Fibroblast of skin of right quadriceps (primary cell): Measurements from ENCODE around the gene EIF4EBP2.

Source experiments
- DNase-seq: peaks from one replicate; pipeline ENCODE4 v3.0.0-alpha.2; 2013

The EIF4EBP2 gene

DNA sequence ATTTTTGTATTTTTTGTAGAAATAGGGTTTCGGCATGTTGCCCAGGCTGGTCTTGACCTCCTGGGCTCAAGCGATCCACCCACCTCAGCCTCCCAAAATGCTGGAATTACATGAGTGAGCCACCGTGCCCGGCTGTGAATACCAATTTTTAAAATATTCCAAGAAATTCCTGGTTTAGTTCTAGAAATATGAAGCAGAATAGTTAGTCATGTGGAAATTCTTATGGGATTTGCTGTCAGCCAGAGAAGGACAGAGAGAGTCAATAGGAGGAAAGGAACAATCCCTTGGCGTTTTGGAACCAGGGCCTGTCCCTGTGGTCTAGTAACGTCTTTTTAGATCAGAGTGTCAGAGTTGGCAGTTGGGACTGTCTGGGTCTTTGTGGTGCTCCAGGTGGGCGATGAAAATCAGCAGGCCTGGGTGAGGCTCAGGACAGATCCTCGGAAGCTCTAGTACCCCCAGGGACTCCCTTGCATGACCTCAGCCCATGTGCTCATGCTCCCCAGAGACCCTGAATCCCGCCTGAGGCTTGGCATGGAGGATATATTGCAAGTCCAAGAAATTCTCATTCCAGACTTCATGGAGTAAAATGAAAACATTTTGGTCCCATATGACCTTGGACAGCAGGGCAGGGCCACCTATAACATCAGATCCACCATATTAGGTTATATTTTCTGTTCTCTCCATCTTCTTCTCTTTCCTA is 29.8 kb downstream of the EIF4EBP2 start:
- peak; percentile 39 for DNase-seq

DNA sequence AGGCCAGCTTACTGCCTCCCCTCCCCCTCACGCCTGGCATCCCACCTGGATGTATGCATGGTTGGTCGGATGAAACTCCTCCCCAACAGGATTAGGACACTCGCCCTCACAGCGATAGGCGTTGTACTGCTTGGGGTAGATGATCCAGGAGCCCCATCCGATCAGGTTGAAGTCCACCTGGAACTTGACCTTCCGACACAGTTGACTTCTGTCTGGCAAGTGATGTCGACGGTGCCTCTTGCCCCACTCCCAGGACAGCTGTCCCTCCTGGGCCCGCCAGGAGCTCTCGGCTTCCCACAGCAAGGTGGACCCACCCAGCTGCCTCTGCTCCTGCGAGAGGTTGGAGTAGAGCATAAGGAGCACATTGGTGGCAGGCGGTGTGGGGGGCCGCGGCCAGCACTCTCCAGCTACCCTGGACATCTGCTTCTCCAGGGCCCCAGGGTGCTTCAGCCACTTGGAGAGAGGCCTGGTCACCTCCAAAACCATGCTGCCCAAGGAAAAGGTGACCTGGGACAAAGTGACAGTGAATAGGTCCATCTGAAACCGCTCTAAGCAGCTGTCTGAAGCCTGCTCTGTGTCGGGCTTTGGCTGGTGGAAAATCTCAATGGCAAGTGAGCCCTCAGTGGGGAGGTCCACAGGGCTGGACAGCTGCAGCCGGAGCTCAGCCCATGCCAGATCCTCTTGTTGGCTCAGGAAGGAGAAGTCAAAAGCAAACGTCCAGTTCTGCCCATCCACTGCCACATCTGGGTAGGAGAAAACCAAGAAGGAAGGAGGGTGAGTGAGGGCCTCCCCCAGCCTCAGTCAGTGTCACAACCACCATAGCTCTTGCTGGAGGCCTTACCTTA is 31.5 kb downstream of the EIF4EBP2 start:
- no peak for DNase-seq

DNA sequence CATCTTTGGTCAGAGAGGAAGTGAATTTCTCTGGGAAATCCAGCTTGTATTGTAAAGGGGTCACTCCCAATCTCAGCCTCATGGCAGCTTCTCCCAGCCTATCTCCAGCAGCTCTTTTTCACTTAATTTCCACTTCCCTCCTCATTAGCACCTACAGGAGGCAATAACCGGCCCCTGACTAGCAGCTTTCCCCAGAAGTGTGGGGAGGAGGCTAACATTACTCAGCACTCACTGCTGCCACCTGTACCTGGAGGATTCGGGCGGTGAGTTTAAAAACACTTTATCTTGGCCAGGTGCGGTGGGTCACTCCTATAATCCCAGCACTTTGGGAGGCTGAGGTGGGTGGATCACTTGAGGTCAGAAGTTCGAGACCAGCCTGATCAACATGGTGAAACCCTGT is 33.8 kb downstream of the EIF4EBP2 start:
- DNase-seq, result no peak

DNA sequence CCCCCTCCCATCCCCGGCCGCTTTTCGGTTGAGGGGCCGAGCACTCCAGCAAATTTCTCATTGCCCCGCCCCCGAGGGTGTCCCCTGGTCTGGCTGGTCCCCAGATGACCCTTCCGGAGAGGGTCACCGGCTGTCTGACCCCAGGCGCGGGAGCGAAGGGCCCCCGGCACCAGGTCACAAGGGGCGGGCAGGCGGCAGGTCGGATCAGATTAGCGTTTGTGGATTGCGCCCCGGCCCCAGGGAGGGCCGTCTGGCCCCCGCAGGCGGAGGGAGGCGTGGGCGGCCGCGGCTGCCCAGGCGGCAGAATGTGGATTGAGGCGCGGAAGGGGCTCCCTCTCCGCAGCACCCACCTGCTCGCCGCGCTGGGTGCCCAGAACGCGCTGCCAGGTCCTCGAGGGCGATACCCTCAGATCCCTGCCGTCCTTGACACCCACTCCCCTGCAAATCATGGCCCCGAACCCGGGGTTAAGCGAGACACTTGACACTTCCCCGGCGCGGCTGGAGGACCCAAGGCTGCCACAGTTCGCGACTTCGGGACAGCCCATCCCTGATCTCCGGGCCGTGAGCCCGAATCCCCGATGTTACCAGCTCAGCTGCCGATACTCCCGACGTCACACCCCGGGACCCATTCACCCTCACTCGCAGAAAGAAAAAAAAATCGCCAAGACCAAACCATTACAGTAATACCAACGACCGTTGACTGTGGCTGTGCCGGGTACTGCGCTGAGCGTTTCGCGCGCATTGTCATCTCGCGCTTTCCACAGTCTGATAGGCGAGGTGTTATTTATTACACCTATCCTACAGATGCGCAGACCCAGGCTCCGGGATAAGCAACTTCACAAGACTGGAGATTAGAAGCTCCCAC is 36.6 kb downstream of the EIF4EBP2 start:
- no peak for DNase-seq

DNA sequence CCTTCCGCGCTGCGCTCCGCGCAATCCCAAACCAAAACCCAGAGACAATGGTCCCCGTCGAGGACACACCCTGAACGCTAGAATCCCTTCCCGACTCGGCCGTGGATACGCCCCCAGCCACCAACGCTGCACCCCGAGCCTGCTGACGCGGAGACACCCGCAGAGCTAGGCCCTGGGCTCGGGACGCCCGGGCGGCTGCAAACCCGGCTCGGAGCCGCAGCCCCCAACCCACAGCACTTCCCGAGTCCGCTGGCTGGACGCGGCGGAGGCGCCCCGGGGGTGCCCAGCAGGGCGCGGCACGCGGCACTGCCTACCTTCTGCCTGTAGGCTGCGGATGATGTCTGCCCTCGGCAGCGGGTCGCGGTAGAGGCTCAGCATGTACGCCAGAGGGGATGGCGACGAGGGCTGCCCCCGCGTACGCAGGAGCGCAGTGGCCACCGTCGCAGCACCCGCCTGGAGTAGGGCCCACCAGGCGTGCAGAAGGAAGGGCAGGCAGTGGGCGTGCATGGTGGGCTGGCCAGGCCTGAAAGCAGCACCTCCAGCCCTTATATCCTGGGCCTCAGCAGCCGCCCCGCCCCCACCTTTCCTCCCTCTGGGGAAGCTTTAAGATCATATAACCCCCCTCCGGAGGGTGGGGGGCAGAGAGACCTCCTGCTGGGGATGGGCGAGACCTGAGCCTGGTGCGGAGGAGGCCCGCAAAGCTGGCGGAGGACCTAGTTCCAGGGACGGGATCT is 37.4 kb downstream of the EIF4EBP2 start, which contains the start of gene NODAL:
Gene NODAL, minus strand, starts transcription at position 521 of the 734 bp plus-strand sequence. Its CDS starts 14 bp downstream, at position 507.
- no peak for DNase-seq

GRCh38 chr10:70441895-70442309 is 38.0 kb downstream of the EIF4EBP2 start:
- DNase-seq, result no peak

- no peak for DNase-seq
Measured at GRCh38 chr10:70442332-70442988, 38.5 kb downstream of the EIF4EBP2 start.

GRCh38 chr10:70444744-70445143 is 40.8 kb downstream of the EIF4EBP2 start:
- no peak for DNase-seq

DNA sequence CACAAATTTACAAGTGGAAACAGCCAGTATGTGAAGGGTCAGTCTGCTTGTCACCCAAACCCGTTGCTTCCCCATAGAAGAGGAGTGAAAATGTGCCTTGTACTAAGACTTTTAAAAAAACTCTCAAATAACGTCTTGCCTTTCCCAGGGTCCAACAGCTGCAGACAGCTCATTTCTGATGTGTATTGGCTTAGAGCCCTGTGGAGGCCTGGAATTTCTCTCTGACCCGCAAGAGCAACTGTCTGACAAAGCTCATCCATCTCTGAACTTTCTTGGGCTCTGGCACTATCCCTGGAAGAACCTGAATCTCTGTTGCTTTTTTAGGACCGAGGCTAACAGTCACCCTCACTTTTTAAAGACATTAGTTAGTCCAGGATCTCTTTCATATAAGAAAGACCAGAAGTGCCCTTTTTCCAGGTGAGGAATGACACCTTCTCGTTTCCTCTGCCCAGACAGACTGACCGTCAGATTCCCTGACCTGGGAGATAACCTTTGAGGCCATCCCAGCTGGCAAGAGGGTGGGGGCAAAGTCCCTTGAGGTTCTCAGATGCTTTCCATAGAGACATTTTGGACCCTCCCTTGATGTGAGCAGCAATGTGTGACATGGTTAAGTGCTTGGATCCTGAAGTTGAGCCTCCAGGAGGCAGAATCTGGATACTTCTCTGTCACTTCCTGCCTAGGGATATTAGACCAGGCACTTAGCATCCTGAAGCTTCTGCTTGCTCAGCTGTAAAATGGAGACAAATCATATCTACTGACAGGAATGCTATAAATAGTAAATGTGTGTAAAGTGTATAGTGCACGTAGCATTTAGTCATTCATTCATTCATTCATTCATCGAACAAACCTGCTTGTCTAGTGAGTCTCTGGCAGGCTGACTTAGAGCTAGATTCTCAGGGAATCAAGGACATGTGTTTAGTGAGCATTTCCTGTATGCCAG is 42.0 kb downstream of the EIF4EBP2 start:
- peak; percentile 37 for DNase-seq

- no peak for DNase-seq
Measured at GRCh38 chr10:70448236-70448635, 44.3 kb downstream of the EIF4EBP2 start.

DNA sequence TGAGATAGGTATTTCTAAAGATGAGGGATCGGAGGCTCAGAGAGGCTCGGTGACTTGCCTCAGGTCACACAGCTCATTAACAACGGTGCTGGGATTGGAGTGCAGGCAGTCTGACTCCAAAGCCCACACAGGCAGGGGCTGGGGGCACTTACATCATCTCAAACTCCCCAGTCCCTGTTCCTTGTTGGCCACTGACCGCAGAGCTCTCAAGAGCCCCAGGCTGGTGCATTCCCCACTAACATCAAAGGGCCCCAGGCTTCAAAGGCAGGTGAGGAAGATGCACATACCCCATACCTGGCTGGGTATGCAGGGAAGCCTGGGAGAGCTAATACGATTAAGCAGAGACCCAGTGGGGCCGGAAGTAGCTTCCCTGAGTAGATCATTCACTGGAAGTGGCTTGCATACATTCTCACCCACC is 51.3 kb downstream of the EIF4EBP2 start:
- no peak for DNase-seq

GRCh38 chr10:70456164-70456563 is 52.2 kb downstream of the EIF4EBP2 start:
- no peak for DNase-seq

- DNase-seq, result no peak
Measured at GRCh38 chr10:70457759-70458305, 53.9 kb downstream of the EIF4EBP2 start.

DNA sequence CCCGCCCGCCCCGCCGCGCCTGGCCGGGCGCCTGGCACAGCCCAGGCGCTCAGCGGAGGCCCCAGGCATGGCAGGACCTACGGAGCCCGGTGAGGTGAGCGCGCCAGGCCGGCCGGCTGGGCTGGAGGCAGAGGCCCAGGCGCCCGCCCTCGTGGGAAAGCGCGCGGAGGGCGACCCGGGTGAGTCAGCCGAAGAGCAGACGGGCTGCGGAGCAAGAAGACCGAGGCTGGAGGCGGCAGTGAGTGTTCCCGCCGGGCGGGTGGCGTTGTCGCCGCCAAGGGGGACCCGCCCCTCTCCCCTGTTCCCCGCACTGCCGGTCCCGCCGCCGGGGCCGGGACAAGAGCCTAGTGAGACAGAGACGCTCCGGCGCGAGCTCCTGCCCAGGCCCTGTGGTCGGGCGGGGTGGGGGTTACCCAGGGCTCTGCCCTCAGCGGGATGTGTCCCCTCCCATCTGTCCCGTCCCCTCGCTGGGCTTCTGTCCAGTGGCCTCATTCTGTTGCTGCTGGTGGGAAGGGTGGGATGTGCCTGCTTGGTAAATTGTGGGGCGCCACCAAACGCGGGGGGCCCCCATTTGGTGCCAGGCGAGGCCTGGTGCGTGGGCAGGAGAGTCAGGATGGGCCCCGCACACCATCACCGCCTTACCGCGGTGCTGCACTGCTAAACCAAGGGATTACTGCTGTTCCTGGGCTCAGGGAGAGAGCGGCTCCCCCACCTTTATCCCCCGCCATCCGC is 54.5 kb downstream of the EIF4EBP2 start:
- DNase-seq, result peak; percentile 66

DNA sequence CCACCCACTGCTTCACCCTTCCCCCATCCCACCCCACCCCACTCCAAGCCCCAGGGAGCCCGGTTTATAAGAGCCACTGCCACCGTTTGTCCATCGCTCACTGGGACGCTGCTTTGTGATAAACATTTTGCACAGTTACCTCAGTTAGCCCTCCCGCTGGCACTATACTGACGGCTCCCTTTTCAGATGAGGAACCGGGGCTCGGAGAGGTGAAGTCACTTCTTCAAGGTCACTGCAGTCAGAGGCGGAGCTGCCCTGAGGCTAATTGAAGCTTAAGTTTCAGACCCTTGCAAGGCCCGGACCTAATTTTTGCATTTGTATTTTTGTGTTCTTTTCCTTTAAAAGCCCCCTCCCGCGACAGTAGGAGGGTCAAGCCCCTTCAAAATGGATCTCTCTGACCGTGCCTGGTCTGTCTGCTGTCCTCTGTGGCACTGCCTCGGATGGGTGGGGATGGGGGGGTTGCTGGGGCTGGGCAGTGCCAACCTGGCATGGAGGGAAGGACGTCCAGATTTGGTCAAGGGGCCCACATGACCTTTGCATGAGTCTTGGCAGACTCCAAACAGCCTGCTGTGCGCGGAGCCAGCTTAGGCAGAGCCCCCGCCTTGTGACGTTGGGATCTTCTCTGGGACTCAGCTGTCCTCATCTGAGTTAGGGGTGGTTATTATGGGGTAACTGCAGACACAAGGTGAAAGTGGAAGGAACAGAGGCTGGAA is 55.3 kb downstream of the EIF4EBP2 start:
- no peak for DNase-seq

GRCh38 chr10:70459774-70460490 is 56.0 kb downstream of the EIF4EBP2 start:
- no peak for DNase-seq

GRCh38 chr10:70461397-70462348 is 57.7 kb downstream of the EIF4EBP2 start:
- peak; percentile 34 for DNase-seq
